NOMO-1 (cell line): ENCODE results near the gene VOPP1.

Experiments used
- DNase-seq, 2 experiments: peaks; one replicate each; lab custom pipeline; 2025; ENCODE audit not compliant: unreplicated experiment in 2 of 2; lab: John Stamatoyannopoulos, UW

VOPP1 gene

GRCh38 chr7:55557666-55558188, 14.6 kb downstream of the VOPP1 start:
- no peak for DNase-seq

- DNase-seq, result no peak
Observed at GRCh38 chr7:55556492-55556891, 15.8 kb downstream of the VOPP1 start.

- DNase-seq, result no peak
Observed at GRCh38 chr7:55556031-55556430, 16.3 kb downstream of the VOPP1 start.

- DNase-seq, result no peak
Observed at GRCh38 chr7:55555160-55555559, 17.1 kb downstream of the VOPP1 start.

- DNase-seq, result no peak
Observed at GRCh38 chr7:55554038-55554437, 18.3 kb downstream of the VOPP1 start.

GRCh38 chr7:55553024-55553345, 19.3 kb downstream of the VOPP1 start:
- DNase-seq, result no peak

GRCh38 chr7:55552320-55553023, 19.8 kb downstream of the VOPP1 start:
- no peak for DNase-seq

GRCh38 chr7:55550841-55551537, 21.3 kb downstream of the VOPP1 start:
- no peak for DNase-seq

- no peak for DNase-seq
Observed at GRCh38 chr7:55550010-55550663, 22.2 kb downstream of the VOPP1 start.

- DNase-seq, result no peak
Observed at GRCh38 chr7:55549457-55549856, 22.8 kb downstream of the VOPP1 start.

GRCh38 chr7:55548295-55548731, 24.0 kb downstream of the VOPP1 start:
- DNase-seq, result no peak

- DNase-seq, result peak in 1 of 2 experiments; percentile 11
Observed at GRCh38 chr7:55546814-55547213, 25.5 kb downstream of the VOPP1 start.

- no peak for DNase-seq
Observed at GRCh38 chr7:55545496-55545895, 26.8 kb downstream of the VOPP1 start.

- no peak for DNase-seq
Observed at GRCh38 chr7:55540226-55540858, 32.0 kb downstream of the VOPP1 start.

- DNase-seq, result no peak
Observed at GRCh38 chr7:55539380-55539779, 32.9 kb downstream of the VOPP1 start.

GRCh38 chr7:55538538-55538937, 33.8 kb downstream of the VOPP1 start:
- DNase-seq, result no peak

- no peak for DNase-seq
Observed at GRCh38 chr7:55537458-55537990, 34.8 kb downstream of the VOPP1 start.

GRCh38 chr7:55536619-55537457, 35.5 kb downstream of the VOPP1 start:
- no peak for DNase-seq

- DNase-seq, result no peak
Observed at GRCh38 chr7:55535617-55536016, 36.7 kb downstream of the VOPP1 start.

GRCh38 chr7:55534916-55535590, 37.2 kb downstream of the VOPP1 start:
- DNase-seq, result no peak
